K562 (cell line): ENCODE measurements around the gene LRRC47.

ENCODE experiments used
- TAF7 ChIP-seq: fragments of 450-650 bp; IDR thresholded peaks from 2 replicates; pipeline ENCODE4 v1.6.1; 2016; ENCODE audit warnings: missing genetic modification characterization, missing compliant biosample characterization
- ZNF398 ChIP-seq: fragments of 250-450 bp; sonication (Bioruptor Pico); IDR thresholded peaks from 2 replicates; pipeline ENCODE4 v1.8.0; 2021; ENCODE audit warnings: moderate library complexity, mild to moderate bottlenecking, inconsistent platforms
- ZNF41 ChIP-seq: fragments of 250-450 bp; sonication (Bioruptor Pico); conservative IDR thresholded peaks from 2 replicates; pipeline ENCODE4 v1.4.0; 2020; ENCODE audit warnings: mild to moderate bottlenecking

DNA sequence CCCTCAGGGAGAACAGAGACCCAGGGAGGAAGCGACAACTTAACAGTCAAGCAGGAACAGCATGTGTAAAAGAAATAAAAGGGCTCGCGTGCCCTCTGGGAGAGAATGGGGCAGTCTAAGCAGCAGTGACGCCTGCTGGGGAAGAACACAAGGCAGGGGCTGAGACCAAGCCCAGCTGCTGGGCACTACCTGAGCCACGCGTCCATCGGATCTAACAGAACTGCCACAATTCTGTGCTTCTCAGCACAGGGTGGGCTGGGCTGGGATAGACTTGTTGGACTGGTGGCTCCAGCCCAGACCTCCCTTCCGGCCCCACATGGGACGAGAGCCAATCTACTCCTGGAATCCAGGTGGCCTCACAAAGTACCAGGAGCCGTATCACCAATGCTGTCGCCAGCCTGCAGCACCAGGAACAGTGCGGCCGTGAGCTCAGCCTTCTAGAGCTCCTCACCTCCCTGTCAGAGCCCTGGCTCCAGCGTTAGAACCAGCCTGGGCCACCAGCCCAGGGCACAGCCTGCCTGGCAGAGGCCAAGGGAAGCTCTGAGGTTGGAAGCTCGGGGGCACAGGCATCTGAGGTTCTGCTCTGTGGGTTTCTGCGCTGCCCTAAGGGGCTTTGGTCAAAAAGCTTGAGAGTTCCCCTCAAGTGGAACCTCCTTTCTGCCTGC lies 7.4 kb downstream of the LRRC47 start:
- TF ChIP-seq TAF7 (tag) (no peak), ZNF41 (CRISPR knock-in tag) (no peak), ZNF398 (CRISPR knock-in tag) (no peak)
